ENCODE results near the gene AGMAT. TPM values are rescaled to one million over a fixed set of nuclear protein-coding genes. Genes with fewer than 3 reads are reported as not detected.

Gene AGMAT
- total and polyA plus RNA-seq, 2 of the 8 experiments (the other 6 are each of a cell fraction or from before 2014, with no cell fraction given) = 3.7 to 5.8 TPM

GRCh38 chr1:15578921-15579682, 5.7 kb downstream of the AGMAT start (continued):
- TF ChIP-seq CHD2 (IDR thresholded peaks at IDR 0.05; ENCODE audit: low read length) (no peak), TBP (IDR thresholded peaks at IDR 0.05; ENCODE audit: low read depth, low read length) (no peak), SP2 (IDR thresholded peaks at IDR 0.05; ENCODE audit: low read length) (no peak), NANOG (IDR thresholded peaks at IDR 0.05; ENCODE audit: insufficient read depth, low read depth, low read length, poor library complexity, severe bottlenecking) (no peak), SAP30 (IDR thresholded peaks at IDR 0.05; ENCODE audit: insufficient read depth, insufficient replicate concordance, low read length) (no peak)
